Upper lobe of left lung (tissue), 4 donors: ENCODE data around the gene DNAAF1.

Experiments used
- CTCF ChIP-seq, 6 experiments: fragments of 450-650 bp in 4 of 6; fragments of 200-600 bp in 2 of 6; sonication (generic) in 2 of 6; IDR thresholded peaks; one replicate each; pipeline ENCODE4 v1.5.1; 2016 to 2019; ENCODE audit warnings: antibody characterized with exemption in 6 of 6
- EP300 ChIP-seq, 4 donors: sonication (generic); formaldehyde crosslinking; IDR thresholded peaks; one replicate each; pipeline ENCODE4 v1.5.1; 2017; ENCODE audit warnings: antibody characterized with exemption in 4 of 4, control low read depth in 2 of 4
- POLR2A ChIP-seq, 4 donors: fragments of 450-650 bp; IDR thresholded peaks; one replicate each; pipeline ENCODE4 v1.5.1; 2016 to 2017; ENCODE audit warnings: antibody characterized with exemption in 4 of 4, mild to moderate bottlenecking in 2 of 4
- POLR2AphosphoS5 ChIP-seq, 2 donors: sonication (generic); formaldehyde crosslinking; IDR thresholded peaks; one replicate each; pipeline ENCODE4 v1.5.1; 2017; ENCODE audit warnings: antibody characterized with exemption in 2 of 2

- no peak for TF ChIP-seq CTCF (IDR thresholded peaks at IDR 0.05)
- no peak for TF ChIP-seq POLR2AphosphoS5 (IDR thresholded peaks at IDR 0.05)
- no peak for TF ChIP-seq POLR2A (IDR thresholded peaks at IDR 0.05)
- no peak for TF ChIP-seq EP300 (IDR thresholded peaks at IDR 0.05)
Measured at GRCh38 chr16:84144209-84144858, 774 bp upstream of the DNAAF1 start.
